Measurements from ENCODE around the gene FAM110A. TPM values are rescaled to one million over a fixed set of nuclear protein-coding genes. Genes with fewer than 3 reads are reported as not detected.
A peak's percentile ranks its signal among the peaks of the same experiment; 100 is the strongest.

FAM110A gene
- total and polyA plus RNA-seq, 8 donors = 1.8 to 8.4 (median 3.5) TPM

DNA sequence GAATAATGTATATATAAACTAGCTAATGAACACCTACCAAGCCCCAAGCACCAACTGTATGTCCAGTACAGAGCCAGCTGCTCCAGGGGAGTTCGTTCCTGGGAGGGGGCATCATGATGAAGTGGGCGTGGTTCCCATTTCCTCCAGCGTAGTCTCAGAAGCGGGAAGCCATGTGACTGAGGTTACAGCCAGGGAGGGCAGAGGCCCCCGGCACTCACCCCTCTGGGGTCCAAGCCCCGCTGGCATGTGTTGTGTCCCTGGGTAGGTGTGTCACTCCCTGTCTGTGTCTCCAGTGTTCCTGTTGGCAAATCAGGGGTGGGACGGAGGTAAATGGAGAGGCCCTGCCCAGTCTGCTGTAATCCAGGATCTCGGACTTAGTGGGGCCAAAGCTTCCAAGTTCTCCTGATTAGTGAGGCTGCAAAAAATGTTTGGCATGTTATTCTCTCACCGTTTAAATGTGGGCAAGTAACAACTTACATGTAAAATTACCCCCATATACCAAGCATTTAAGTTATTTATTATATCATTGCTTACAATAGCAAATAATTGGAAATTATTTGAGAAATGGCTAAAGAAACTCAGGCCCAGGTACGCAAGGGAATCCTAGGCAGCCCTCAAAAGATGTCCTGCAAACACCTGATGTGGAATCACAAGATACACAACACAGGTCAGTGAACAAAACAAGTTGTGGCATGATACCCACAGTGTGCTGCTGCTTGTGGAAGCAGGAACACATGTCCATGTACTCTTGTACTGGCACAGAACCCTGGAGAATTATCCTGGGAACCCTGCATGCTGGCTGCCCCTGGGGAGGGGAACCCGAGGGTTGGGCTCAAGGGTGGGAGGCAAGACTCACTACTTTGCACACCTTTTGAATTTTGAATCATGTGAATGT lies 22.2 kb downstream of the FAM110A start:
- Histone ChIP-seq H3K36me3 (no peaks in the 10 kb centered on the region), H3K27me3 (no peaks in the 10 kb centered on the region), H3K4me1 (no peaks in the 10 kb centered on the region), H3K27ac (no peak overlapping the region), H3K9me3 (no peaks in the 10 kb centered on the region), H3K4me3 (no peak overlapping the region)
- intact Hi-C loops (cut with DNase I) = no loop called here
- no peak for ATAC-seq
- FAIRE-seq = no peak
- DNase-seq = no peak
- TF ChIP-seq, protein P1, sequence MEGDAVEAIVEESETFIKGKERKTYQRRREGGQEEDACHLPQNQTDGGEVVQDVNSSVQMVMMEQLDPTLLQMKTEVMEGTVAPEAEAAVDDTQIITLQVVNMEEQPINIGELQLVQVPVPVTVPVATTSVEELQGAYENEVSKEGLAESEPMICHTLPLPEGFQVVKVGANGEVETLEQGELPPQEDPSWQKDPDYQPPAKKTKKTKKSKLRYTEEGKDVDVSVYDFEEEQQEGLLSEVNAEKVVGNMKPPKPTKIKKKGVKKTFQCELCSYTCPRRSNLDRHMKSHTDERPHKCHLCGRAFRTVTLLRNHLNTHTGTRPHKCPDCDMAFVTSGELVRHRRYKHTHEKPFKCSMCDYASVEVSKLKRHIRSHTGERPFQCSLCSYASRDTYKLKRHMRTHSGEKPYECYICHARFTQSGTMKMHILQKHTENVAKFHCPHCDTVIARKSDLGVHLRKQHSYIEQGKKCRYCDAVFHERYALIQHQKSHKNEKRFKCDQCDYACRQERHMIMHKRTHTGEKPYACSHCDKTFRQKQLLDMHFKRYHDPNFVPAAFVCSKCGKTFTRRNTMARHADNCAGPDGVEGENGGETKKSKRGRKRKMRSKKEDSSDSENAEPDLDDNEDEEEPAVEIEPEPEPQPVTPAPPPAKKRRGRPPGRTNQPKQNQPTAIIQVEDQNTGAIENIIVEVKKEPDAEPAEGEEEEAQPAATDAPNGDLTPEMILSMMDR (IDR thresholded peaks at IDR 0.05) = no peak
- 71 to 84% methylated on average over 10 to 11 of the region's 11 CpGs for WGBS, 2 donors

DNA sequence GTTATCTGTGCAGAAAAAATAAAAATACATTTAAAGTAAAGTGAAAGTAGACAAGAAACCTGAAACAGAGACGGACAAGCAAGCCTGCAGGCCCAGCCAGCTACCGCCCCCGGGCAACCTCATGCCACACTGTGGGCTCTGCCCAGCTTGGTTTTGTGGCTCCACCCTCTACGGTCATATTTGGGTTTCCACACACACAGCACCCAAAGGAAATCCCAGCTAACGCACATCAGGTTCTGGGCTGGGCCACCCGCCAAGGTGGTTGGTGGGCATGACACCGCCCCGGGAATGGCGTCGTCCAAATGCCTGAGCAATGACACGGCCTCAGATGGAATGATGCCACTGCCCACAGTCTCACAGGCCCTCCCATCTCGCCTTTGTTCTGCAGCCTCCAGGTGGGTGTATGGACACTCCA lies 22.9 kb downstream of the FAM110A start:
- no peaks in the 10 kb centered on the region for H3K27me3 ChIP-seq
- H3K9me3 ChIP-seq = no peaks in the 10 kb centered on the region
- no peaks in the 10 kb centered on the region for H3K36me3 ChIP-seq
- DNase-seq (peak in 1 of 6 donors; percentile 29), ATAC-seq (peak; percentile 21 to 88 (median 65)), FAIRE-seq (no peak)
- TF ChIP-seq, protein P1 (IDR thresholded peaks at IDR 0.05) = no peak
- no peaks in the 10 kb centered on the region for H3K4me1 ChIP-seq
- H3K27ac ChIP-seq = no peak overlapping the region
- 58 to 70% methylated on average over 12 of the region's 12 CpGs for WGBS, 2 donors
- intact Hi-C loops (cut with DNase I) = no loop called here
- H3K4me3 ChIP-seq = no peak overlapping the region

DNA sequence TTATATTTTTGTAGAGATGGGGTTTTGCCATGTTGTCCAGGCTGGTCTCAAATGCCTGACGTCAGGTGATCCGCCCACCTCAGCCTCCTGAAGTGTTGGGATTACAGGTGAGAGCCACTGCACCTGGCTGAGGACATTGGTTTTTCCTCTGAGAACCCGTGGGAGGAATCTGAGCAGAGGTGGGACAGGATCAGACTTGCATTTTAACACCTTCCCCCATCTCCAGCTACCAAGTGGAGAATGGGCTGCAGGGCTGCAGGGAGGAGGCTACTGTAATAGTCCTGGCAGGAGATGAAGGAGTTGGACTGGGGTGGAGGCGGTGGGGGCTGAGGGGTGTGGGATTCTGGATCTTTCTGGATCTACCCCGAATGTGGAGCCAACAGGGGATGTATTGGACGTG lies 24.5 kb downstream of the FAM110A start:
- TF ChIP-seq, protein P1 (IDR thresholded peaks at IDR 0.05) = no peak
- no peak for DNase-seq
- Histone ChIP-seq H3K27ac (no peak overlapping the region), H3K36me3 (no peaks in the 10 kb centered on the region), H3K9me3 (no peaks in the 10 kb centered on the region), H3K4me1 (no peaks in the 10 kb centered on the region), H3K4me3 (no peak overlapping the region), H3K27me3 (no peaks in the 10 kb centered on the region)
- no peak for ATAC-seq
- intact Hi-C loops (cut with DNase I) = no loop called here
- FAIRE-seq = no peak
- 70 to 79% methylated on average over 6 of the region's 6 CpGs for WGBS, 2 donors

DNA sequence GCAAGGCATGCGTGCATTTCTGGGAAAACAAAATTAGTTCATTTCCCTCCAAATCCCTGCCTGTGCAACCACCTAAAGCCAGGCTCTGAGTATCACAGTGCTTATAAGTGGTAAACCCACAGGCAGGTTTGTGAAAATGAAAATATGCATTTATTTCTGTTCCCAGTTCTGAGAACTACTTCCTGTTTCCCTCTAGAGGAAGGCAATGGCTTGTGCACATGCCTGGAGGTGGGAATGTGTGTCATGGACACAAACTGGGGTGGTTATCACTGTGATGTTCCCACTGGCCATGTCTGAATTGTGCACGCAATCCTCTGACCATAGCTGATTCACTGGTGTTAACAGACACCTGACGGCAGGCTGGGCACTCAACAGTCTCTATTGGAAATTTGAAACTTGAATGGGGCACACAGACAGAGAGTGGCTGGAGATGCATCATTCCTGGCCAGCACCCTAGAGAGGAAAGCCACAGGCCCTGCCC lies 26.3 kb downstream of the FAM110A start:
- intact Hi-C loops (cut with DNase I) = no loop called here
- Histone ChIP-seq H3K4me1 (no peaks in the 10 kb centered on the region), H3K27me3 (no peaks in the 10 kb centered on the region), H3K36me3 (no peaks in the 10 kb centered on the region), H3K4me3 (no peak overlapping the region), H3K9me3 (no peaks in the 10 kb centered on the region), H3K27ac (no peak overlapping the region)
- ATAC-seq (no peak), DNase-seq (no peak), FAIRE-seq (no peak)
- WGBS, 2 donors = 50 to 66% methylated on average over 3 of the region's 3 CpGs
- TF ChIP-seq, protein P1 (IDR thresholded peaks at IDR 0.05) = no peak

DNA sequence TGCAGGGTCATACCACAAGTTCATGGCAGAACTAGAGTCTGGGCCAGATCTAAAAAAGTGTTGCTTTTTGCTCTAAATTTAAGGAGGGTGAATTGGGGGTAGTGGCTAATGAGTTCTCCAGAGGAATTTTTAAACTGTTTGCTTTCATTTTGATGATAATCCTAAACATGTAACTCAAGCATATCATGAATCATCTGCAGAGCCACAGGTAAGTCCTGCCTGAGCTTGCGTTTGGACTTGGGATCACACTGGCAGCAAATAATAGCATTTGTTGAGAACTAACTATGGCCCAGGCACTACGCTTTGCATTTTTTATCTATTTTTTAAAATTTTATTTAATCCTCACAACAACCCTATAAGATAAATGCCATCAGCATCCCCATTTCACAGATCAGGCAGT lies 27.4 kb downstream of the FAM110A start:
- no peak for FAIRE-seq

More for the DNA sequence above, 27.4 kb downstream of the FAM110A start:
- DNase-seq (no peak), ATAC-seq (no peak)
- no peak overlapping the region for H3K27ac ChIP-seq
- TF ChIP-seq, protein P1 (IDR thresholded peaks at IDR 0.05) = no peak
- no peak overlapping the region for H3K4me3 ChIP-seq
- WGBS, 2 donors = 91 to 95% methylated on average over 2 of the region's 2 CpGs
- no peaks in the 10 kb centered on the region for H3K9me3 ChIP-seq
- no peaks in the 10 kb centered on the region for H3K4me1 ChIP-seq
- H3K36me3 ChIP-seq = no peaks in the 10 kb centered on the region
- H3K27me3 ChIP-seq = no peaks in the 10 kb centered on the region
- intact Hi-C loops (cut with DNase I) = no loop called here
